Neural cell (in vitro differentiated cells): ENCODE data around the gene INPP1.

ENCODE experiments used
- CTCF ChIP-seq: fragments of 450-650 bp; IDR thresholded peaks from 2 replicates; pipeline ENCODE4 v1.5.1; 2014; ENCODE audit warnings: antibody characterized with exemption, mild to moderate bottlenecking, moderate library complexity; ENCODE audit not compliant: poor library complexity, severe bottlenecking
- EP300 ChIP-seq: fragments of 450-650 bp; conservative IDR thresholded peaks from 2 replicates; pipeline ENCODE4 v1.6.1; 2014; ENCODE audit warnings: antibody characterized with exemption, mild to moderate bottlenecking, moderate library complexity; ENCODE audit not compliant: poor library complexity, severe bottlenecking
- EZH2 ChIP-seq: fragments of 200-600, 300-800 bp; shearing (Covaris generic), sonication (generic); IDR thresholded peaks from 2 replicates; pipeline ENCODE4 v1.6.1; 2014; ENCODE audit warnings: antibody characterized with exemption, low read length, borderline replicate concordance, mild to moderate bottlenecking; ENCODE audit not compliant: insufficient read depth, poor library complexity, severe bottlenecking
- MXI1 ChIP-seq: fragments of 450-650 bp; conservative IDR thresholded peaks from 2 replicates; pipeline ENCODE4 v1.6.1; 2014; ENCODE audit warnings: antibody characterized with exemption, mild to moderate bottlenecking; ENCODE audit not compliant: poor library complexity, severe bottlenecking
- POLR2AphosphoS5 ChIP-seq: IDR thresholded peaks from 2 replicates; pipeline ENCODE4 v1.6.1; 2012
- RAD21 ChIP-seq: fragments of 450-650 bp; conservative IDR thresholded peaks from 2 replicates; pipeline ENCODE4 v1.6.1; 2014; ENCODE audit warnings: antibody characterized with exemption, mild to moderate bottlenecking, moderate library complexity
- REST ChIP-seq: IDR thresholded peaks from 2 replicates; pipeline ENCODE4 v1.6.1; 2012; ENCODE audit warnings: borderline replicate concordance
- SMC3 ChIP-seq: fragments of 450-650 bp; conservative IDR thresholded peaks from 2 replicates; pipeline ENCODE4 v1.6.1; 2014; ENCODE audit warnings: antibody characterized with exemption, mild to moderate bottlenecking, moderate library complexity; ENCODE audit not compliant: poor library complexity
- TAF1 ChIP-seq: IDR thresholded peaks from 2 replicates; pipeline ENCODE4 v1.6.1; 2012; ENCODE audit warnings: low read depth

- no peak for TF ChIP-seq EZH2
- no peak for TF ChIP-seq POLR2AphosphoS5
- no peak for TF ChIP-seq CTCF
- no peak for TF ChIP-seq SMC3
- no peak for TF ChIP-seq MXI1
- TF ChIP-seq TAF1: no peak
- TF ChIP-seq REST: no peak
- no peak for TF ChIP-seq EP300
- TF ChIP-seq RAD21: no peak
These were observed 66.8 kb downstream of the INPP1 start for GRCh38 chr2:190410166-190410565.
